Fibroblast of the aortic adventitia (primary cell): ENCODE results near the gene PAFAH1B2. TPM values are rescaled to one million over a fixed set of nuclear protein-coding genes. Genes with fewer than 3 reads are reported as not detected.

Source experiments
- DNase-seq: peaks from one replicate; pipeline ENCODE4 v3.0.0-alpha.2; 2010; ENCODE audit warnings: low read depth
- H3K4me3 ChIP-seq: 2 replicates; pipeline ENCODE4 v1.5.1; 2011; ENCODE audit warnings: low read depth, mild to moderate bottlenecking, control low read depth, low read length, moderate library complexity
- total RNA-seq: library from RNA; depleted of rRNA; stranded (reverse); fragments of >200 nt; gene quantifications from 2 replicates; pipeline ENCODE4 v1.2.3, GENCODE V29; 2012; ENCODE audit warnings: low replicate concordance
- TF ChIP-seq, protein P1 (sequence below): IDR thresholded peaks from 2 replicates; pipeline ENCODE4 v1.5.1; 2011; ENCODE audit warnings: mild to moderate bottlenecking, low read length, control low read depth, inconsistent platforms; ENCODE audit not compliant: insufficient read depth

The PAFAH1B2 gene
- total RNA-seq, 1 donor = 161 TPM

DNA sequence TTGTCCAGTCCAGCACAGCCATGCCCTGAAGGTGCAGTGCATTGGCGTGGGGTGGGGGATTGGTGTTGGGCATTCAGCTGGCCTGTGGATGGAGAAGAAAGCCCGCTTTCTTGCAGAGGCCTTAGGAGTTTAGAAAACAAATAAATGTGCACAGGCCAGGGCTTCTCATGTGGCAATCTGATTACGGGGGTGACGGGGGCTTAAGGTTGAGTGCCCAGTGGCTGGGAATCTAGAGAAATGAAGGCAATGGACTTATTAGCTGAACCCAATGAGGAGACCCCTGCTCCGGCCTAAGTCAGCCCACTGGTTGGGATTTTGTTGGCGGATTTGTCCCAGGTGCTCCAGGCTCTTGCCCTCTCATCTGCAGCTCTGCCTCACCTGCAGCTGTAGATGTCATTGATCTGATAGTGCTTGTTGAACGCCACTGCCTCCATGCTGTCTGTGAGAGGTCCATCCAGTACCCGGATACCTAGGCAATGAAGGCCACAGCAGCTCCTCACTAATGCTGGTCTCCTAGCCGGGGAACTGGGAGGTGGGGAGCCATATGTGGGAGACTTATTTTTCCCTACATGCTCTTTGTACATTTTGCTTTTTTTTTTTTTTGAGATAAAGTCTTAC, 81.6 kb downstream of the PAFAH1B2 start:
- DNase-seq = no peak
- no peak overlapping the region for H3K4me3 ChIP-seq

More for the DNA sequence above, 81.6 kb downstream of the PAFAH1B2 start:
- TF ChIP-seq, protein P1, sequence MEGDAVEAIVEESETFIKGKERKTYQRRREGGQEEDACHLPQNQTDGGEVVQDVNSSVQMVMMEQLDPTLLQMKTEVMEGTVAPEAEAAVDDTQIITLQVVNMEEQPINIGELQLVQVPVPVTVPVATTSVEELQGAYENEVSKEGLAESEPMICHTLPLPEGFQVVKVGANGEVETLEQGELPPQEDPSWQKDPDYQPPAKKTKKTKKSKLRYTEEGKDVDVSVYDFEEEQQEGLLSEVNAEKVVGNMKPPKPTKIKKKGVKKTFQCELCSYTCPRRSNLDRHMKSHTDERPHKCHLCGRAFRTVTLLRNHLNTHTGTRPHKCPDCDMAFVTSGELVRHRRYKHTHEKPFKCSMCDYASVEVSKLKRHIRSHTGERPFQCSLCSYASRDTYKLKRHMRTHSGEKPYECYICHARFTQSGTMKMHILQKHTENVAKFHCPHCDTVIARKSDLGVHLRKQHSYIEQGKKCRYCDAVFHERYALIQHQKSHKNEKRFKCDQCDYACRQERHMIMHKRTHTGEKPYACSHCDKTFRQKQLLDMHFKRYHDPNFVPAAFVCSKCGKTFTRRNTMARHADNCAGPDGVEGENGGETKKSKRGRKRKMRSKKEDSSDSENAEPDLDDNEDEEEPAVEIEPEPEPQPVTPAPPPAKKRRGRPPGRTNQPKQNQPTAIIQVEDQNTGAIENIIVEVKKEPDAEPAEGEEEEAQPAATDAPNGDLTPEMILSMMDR = no peak

Other genes with a start within 250 kb of the PAFAH1B2 start
- 12.8 and 18.4 TPM in 2 replicates for gene SIK3, start 45.9 kb upstream of the PAFAH1B2 start, total RNA-seq
- gene SIDT2, start 34.5 kb downstream of the PAFAH1B2 start, total RNA-seq = 8.6 and 12.9 TPM in 2 replicates
- gene TAGLN, start 55.1 kb downstream of the PAFAH1B2 start, total RNA-seq = 369 and 631 TPM in 2 replicates
- gene PCSK7, start 87.8 kb downstream of the PAFAH1B2 start, total RNA-seq = 42.6 and 46.3 TPM in 2 replicates
- 15.4 and 19.3 TPM in 2 replicates for gene RNF214, start 88.4 kb downstream of the PAFAH1B2 start, total RNA-seq
- gene BACE1-AS, start 147.1 kb downstream of the PAFAH1B2 start, total RNA-seq = 5.1 and 8.5 TPM in 2 replicates
- gene BACE1, start 172.0 kb downstream of the PAFAH1B2 start, total RNA-seq = 33.4 and 50.0 TPM in 2 replicates
- 36.4 and 38.5 TPM in 2 replicates for gene CEP164, start 183.6 kb downstream of the PAFAH1B2 start, total RNA-seq